RWPE2 (cell line): ENCODE results near the gene HIVEP2.
A peak's percentile ranks its signal among the peaks of the same experiment; 100 is the strongest.

Experiments used
- ATAC-seq: fragments of 200-7000 bp; cut with Tn5 transposase; 3 replicates; pipeline ENCODE4 v1.9.1; 2021; ENCODE audit warnings: low read depth
- DNase-seq: peaks from one replicate; pipeline ENCODE4 v3.0.0-alpha.2; 2020; ENCODE audit warnings: low spot score
- H3K27ac ChIP-seq: fragments of 450-650 bp; 2 replicates; pipeline ENCODE4 v1.5.1; 2017; ENCODE audit warnings: mild to moderate bottlenecking; ENCODE audit not compliant: poor library complexity, severe bottlenecking
- H3K27me3 ChIP-seq: fragments of 250-450 bp; sonication (Bioruptor Pico); 2 replicates; pipeline ENCODE4 v1.5.1; 2021; ENCODE audit warnings: mild to moderate bottlenecking, moderate library complexity; ENCODE audit not compliant: insufficient read depth, poor library complexity, severe bottlenecking
- H3K36me3 ChIP-seq: fragments of 250-450 bp; sonication (Bioruptor Pico); 2 replicates; pipeline ENCODE4 v1.5.1; 2020; ENCODE audit warnings: low read depth, mild to moderate bottlenecking, moderate library complexity
- H3K4me1 ChIP-seq: fragments of 250-450 bp; sonication (Bioruptor Pico); 2 replicates; pipeline ENCODE4 v1.5.1; 2021; ENCODE audit warnings: mild to moderate bottlenecking, moderate library complexity; ENCODE audit not compliant: insufficient read depth, poor library complexity, severe bottlenecking
- H3K4me3 ChIP-seq: fragments of 250-450 bp; sonication (Bioruptor Pico); 2 replicates; pipeline ENCODE4 v1.5.1; 2021; ENCODE audit warnings: mild to moderate bottlenecking, moderate library complexity; ENCODE audit not compliant: severe bottlenecking
- H3K9me3 ChIP-seq: fragments of 250-450 bp; sonication (Bioruptor Pico); 2 replicates; pipeline ENCODE4 v1.5.1; 2021; ENCODE audit warnings: mild to moderate bottlenecking, moderate library complexity; ENCODE audit not compliant: severe bottlenecking
- TF ChIP-seq, protein P1 (sequence below): fragments of 450-650 bp; IDR thresholded peaks from one replicate; pipeline ENCODE4 v1.5.1; 2017; ENCODE audit warnings: mild to moderate bottlenecking, moderate library complexity; ENCODE audit not compliant: poor library complexity, severe bottlenecking

HIVEP2 gene

DNA sequence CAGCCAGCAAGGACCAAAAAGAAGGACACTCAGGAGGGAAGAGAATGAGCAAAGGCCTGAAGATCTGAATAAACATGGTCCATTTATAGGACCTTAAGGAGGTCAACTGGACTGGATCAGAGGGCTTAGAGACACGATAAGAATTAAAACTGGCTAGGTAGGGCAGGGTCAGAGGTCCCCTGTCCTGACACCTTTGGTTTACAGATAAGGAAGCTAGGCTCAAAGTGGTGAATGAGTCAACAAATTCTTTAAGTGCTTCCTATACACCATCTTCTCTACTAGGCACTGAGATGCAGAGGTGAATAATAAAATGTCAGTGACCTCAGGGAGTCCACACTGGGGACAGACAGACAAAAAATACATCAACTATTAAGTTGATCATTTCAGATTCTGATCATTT is 70.3 kb downstream of the HIVEP2 start:
- H3K36me3 ChIP-seq: no peaks in the 10 kb centered on the region
- ATAC-seq: no peak
- no peaks in the 10 kb centered on the region for H3K9me3 ChIP-seq
- TF ChIP-seq, protein P1, sequence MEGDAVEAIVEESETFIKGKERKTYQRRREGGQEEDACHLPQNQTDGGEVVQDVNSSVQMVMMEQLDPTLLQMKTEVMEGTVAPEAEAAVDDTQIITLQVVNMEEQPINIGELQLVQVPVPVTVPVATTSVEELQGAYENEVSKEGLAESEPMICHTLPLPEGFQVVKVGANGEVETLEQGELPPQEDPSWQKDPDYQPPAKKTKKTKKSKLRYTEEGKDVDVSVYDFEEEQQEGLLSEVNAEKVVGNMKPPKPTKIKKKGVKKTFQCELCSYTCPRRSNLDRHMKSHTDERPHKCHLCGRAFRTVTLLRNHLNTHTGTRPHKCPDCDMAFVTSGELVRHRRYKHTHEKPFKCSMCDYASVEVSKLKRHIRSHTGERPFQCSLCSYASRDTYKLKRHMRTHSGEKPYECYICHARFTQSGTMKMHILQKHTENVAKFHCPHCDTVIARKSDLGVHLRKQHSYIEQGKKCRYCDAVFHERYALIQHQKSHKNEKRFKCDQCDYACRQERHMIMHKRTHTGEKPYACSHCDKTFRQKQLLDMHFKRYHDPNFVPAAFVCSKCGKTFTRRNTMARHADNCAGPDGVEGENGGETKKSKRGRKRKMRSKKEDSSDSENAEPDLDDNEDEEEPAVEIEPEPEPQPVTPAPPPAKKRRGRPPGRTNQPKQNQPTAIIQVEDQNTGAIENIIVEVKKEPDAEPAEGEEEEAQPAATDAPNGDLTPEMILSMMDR: no peak
- H3K27me3 ChIP-seq: no peaks in the 10 kb centered on the region
- peaks cover 21% of the 10 kb centered on the region for H3K4me1 ChIP-seq
- H3K4me3 ChIP-seq: no peak overlapping the region
- DNase-seq: no peak
- H3K27ac ChIP-seq: no peak overlapping the region

DNA sequence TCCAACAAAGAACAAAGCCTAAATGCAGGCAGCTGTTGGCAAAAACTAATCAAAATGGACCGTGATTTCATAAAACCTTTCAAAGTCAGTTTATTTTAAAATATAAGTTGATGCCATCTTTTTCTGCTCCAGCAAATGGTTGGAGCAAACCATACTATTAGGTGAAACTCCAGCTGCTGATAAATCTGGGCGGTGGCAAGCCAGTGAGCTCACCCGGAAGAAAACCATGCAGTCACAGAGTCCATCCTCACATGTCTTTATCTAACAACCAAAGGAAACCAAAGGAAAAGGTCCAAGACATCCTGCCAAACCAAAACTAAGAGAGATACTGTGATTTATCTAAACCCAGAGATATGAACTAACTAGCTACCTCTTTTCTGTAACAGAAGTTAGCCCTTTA is 72.6 kb downstream of the HIVEP2 start:
- peaks cover 21% of the 10 kb centered on the region for H3K4me1 ChIP-seq
- DNase-seq: no peak
- no peak overlapping the region for H3K4me3 ChIP-seq
- H3K27me3 ChIP-seq: no peaks in the 10 kb centered on the region
- peak overlapping the region; percentile 14 for H3K27ac ChIP-seq
- ATAC-seq: no peak
- no peaks in the 10 kb centered on the region for H3K9me3 ChIP-seq
- TF ChIP-seq, protein P1: no peak
- no peaks in the 10 kb centered on the region for H3K36me3 ChIP-seq

DNA sequence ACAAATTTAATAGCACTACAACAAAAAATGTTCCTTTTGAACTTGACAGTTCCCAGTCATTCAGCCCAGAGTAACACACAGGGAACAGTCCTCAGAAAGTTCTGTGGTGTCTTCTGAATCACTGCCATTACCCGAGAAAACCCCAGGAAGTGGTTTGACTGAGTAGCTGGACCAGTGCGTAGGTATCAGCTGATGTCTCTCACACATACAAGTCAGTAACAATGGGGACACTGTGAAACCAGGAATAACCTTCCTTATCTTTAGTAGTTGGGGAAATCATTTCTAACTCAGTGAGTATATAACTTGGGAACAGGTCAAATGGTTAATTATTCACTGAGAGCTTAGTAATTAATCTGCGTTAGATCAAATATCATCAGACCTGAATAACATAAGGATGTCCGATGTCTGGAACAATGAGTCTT is 73.1 kb downstream of the HIVEP2 start:
- Histone ChIP-seq H3K4me1 (peaks cover 21% of the 10 kb centered on the region), H3K4me3 (no peak overlapping the region), H3K27me3 (no peaks in the 10 kb centered on the region), H3K27ac (peak overlapping the region; percentile 14), H3K9me3 (no peaks in the 10 kb centered on the region), H3K36me3 (no peaks in the 10 kb centered on the region)
- ATAC-seq (peak; percentile 86; the same call in 2 of the 3 replicates), DNase-seq (no peak)
- TF ChIP-seq, protein P1: no peak

DNA sequence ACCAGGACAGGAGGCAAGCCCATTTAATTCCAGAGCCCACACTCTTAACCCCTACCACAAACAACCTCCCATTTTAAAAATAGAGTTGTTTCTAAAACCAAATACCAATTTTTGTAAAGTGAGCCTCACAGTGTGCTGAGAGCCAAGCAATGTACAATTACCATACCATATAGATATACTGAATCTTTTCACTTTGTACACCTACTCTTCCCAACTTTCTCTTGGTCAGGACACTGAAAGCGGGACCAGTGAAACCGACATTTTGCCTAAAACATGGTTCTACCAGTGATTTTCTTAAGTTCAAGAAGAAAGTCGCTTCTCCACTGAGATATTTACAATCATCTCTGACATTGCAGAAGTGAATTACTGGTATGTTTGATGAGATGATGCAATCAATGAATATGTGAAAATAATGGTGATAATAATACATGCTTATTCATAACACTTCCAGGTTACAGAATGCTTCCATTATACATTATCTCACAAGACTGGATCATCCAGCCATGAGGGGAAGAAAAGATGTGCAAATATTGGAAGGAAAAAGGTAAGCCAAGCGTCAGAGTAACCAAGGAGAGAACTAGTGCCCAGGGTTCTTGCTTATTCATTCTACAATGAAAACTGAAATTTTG is 74.1 kb downstream of the HIVEP2 start:
- no peak overlapping the region for H3K4me3 ChIP-seq
- H3K36me3 ChIP-seq: no peaks in the 10 kb centered on the region
- no peaks in the 10 kb centered on the region for H3K27me3 ChIP-seq
- ATAC-seq: no peak
- TF ChIP-seq, protein P1: no peak
- H3K9me3 ChIP-seq: no peaks in the 10 kb centered on the region
- no peak for DNase-seq
- H3K4me1 ChIP-seq: peaks cover 21% of the 10 kb centered on the region
- H3K27ac ChIP-seq: no peak overlapping the region

- H3K9me3 ChIP-seq: no peaks in the 10 kb centered on the region
- H3K27me3 ChIP-seq: no peaks in the 10 kb centered on the region
- ATAC-seq: no peak
- no peaks in the 10 kb centered on the region for H3K36me3 ChIP-seq
- TF ChIP-seq, protein P1: no peak
- H3K4me1 ChIP-seq: peaks cover 15% of the 10 kb centered on the region
- H3K4me3 ChIP-seq: no peak overlapping the region
- DNase-seq: no peak
- no peak overlapping the region for H3K27ac ChIP-seq
Observed at GRCh38 chr6:142868917-142869316, 76.1 kb downstream of the HIVEP2 start.
